Ovary (tissue), 3 donors: ENCODE results near the gene FCRL5.

Experiments used
- CTCF ChIP-seq, 3 donors: fragments of 450-650 bp in 2 of 3; fragments of 200-600 bp in 1 of 3; IDR thresholded peaks; one replicate each; pipeline versions ENCODE4 v1.5.1 to v1.8.0; 2016 to 2022; ENCODE audit warnings: antibody characterized with exemption in 3 of 3, mild to moderate bottlenecking in 1 of 3
- EP300 ChIP-seq: sonication (generic); formaldehyde crosslinking; IDR thresholded peaks from one replicate; pipeline ENCODE4 v1.6.1; 2017; ENCODE audit warnings: antibody characterized with exemption
- donor health status: DM: no; HTN: no; CAD: no.

GRCh38 chr1:157505481-157506272, 46.6 kb downstream of the FCRL5 start:
- TF ChIP-seq CTCF (IDR thresholded peaks at IDR 0.05): no peak
- TF ChIP-seq EP300: no peak
